ENCODE data around the gene RNPS1.

The RNPS1 gene

DNA sequence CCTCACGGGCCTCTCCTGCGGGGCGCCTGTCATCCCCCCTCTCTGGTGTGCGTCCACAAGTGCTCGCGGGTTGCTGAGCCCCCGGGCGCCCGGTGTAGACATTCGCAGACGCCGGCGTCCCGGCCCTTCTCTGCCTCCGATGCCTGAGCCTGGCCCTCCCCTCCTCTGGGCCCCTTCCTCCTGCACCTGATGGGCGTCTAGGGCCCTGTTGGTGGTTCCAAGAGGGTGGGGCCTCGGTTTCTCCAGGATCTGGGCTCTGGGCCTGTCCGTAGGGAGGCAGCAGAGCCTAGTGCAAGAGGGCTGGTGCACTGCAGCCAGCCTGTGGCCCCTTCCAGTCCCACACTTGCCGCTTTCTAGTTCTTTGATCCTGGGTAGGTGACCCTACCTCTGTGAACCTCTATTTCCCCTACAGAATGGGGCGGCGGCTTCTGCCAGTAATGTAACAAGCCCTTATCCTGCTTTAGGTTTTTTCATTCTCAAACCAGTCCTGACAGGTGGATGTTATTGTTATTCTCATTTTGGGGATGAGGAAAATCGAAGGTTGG lies 43.9 kb downstream of the RNPS1 start:
- no peak for FAIRE-seq
- no peak for DNase-seq (ENCODE audit: extremely low spot score, insufficient read length, low read depth)

DNA sequence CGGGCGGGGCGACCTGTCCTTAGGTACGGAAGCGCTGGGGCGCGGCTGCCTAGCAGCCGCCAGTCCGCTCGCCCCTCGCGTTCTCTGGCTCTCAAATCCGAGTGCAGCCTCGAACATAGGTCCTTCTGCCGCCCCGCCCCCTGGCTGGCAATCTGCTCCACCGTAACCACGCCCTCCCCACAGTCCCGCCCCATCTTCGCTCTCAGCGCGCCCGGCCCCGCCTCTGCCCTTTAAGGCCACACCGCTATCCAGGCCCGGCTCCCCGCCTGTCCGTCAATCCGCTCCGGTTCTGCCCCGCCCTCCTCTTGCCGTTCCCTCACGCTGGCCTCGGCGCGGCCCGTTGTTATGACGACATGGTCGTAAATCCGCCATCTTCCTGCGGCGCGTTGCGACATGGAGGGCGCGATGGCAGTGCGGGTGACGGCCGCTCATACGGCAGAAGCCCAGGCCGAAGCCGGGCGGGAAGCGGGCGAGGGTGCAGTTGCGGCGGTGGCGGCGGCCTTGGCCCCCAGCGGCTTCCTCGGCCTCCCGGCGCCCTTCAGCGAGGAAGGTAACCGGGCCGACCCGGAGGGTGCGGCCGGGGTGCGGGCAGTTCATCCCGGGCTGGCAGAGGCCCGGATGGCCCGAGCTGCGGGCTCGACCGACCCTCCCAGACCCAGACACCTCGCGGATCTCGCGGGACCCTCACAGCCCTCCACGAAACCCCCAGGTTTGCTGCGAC lies 44.5 kb downstream of the RNPS1 start, which contains the start of gene E4F1:
Gene E4F1 (plus strand): TSS at position 371 of the 721 bp plus-strand sequence. CDS start 23 bp downstream, at position 394.
- DNase-seq (ENCODE audit: extremely low spot score, insufficient read length, low read depth) (peak; percentile 100), FAIRE-seq (peak; percentile 99)

DNA sequence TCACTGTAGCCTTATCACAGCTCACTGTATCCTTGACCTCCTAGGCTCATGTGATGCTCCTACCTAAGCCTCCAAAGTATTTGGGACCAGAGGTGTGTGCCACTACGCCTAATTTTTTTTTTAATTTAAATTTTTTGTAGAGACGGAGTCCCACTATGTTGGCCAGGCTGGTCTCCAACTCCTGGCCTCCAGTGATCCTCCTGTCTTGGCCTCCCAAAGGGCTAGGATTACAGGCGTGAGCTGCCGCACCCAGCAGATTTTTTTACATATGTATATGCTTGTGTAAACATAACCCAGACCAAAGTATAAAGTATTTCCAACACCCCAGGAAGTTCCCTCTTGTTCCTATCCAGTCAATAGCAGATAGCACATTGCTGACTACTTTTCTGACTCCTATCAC lies 51.6 kb downstream of the RNPS1 start:
- DNase-seq (ENCODE audit: extremely low spot score, insufficient read length, low read depth) (no peak), FAIRE-seq (no peak)

DNA sequence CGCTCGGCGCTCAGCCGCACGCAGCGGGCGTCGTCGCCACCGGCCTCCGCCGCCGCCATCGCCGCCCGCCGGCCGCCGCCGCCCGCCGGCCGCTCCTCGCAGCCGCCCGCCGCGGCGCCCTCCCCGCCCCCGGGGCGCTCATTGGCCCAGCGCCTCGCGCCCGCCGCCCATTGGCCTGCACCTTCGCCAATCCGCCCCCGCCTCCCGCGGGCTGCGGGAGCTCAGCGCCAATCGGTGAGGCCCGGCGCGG lies 53.3 kb downstream of the RNPS1 start, which contains the start of gene PGP:
Gene PGP (minus strand): TSS at position 122 of the 250 bp plus-strand sequence. CDS start 63 bp downstream, at position 59.
- DNase-seq (ENCODE audit: extremely low spot score, insufficient read length, low read depth) (no peak), FAIRE-seq (no peak)

DNA sequence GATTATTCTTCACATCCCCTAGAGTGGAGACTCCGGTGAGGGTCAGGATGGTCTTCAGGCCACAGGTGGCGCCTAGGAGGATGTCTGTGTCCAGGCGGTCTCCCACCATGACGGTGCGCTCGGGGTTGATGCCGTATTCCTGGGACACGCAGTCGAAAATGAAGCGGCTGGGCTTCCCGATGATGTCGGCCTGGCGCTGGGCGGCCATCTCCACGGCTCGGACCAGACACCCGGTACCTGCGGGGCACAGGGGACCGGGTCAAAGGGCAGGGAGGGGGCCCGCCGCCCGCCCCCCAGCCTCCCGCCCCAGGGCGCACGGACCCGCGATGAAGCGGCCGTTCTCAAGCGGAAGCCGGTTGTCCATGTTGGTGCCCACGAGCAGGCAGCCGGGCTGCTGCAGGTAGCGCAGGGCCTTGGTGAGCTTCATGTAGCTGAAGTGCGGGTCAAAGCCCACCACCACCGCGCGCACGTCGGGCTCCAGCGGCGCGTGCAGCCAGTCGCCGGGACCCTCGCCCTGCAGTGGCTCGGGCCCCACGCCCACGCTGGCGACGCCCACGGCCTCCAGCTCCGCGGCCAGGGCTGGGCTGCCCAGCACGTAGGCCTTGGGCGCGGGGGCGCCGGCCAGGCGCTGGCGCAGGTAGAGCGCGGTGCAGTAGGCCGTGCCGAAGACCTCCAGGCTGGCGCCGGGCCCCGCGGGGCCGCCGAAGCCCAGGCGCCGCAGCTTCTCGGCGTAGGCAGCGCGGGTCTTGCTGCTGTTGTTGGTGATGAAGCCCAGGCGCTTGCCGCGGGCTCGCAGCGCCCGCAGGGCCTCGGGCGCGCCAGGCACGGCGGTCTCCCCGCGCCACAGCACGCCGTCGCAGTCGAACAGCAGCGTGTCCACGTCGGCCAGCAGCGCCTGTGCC lies 53.9 kb downstream of the RNPS1 start:
- no peak for FAIRE-seq
- DNase-seq (ENCODE audit: extremely low spot score, insufficient read length, low read depth), result no peak

DNA sequence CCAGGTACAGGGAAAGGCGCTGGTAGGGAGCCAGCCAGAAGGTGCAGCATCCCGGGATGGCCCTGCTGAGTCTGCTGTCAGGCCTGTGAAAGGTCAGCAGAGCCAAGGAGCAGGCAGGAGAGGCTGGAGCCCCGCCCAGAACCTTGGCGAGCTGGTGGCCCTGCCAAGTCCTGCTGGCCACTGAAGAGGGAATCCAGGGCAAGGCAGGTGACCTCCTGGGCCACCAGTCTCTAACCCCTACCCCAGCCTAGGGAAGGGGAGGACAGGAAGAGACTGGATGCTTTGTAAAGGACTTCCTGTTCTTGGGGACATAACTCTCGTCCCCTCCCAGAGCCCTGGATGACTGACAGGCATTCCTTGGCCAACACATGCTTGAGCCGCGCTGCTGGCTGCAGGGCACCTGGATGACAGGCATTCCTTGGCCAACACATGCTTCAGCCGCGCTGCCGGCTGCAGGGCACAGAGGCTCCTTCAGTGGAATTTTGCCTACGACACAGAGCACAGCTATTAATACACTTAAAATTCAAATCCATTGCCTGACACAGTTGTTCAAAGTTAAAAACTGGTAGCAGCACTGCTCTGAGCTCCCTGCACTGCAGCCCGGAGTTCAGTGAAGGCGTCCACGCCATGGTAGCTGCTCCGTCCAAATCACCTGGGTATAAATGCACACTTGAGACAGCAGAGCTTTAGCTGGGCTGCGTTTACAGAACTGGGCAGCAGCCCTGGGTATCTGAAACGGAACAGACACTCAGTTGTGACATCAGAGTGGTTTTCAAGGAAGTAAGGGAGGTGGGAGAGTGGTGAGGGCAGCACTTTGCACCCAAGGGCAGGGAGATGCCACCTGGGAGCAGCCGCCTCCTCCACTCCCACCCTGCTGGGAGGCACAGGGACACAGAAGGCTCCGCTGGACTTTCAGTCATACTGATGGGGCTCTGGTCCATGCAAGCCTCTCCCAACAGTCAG lies 55.3 kb downstream of the RNPS1 start:
- FAIRE-seq (no peak), DNase-seq (ENCODE audit: extremely low spot score, insufficient read length, low read depth) (no peak)

DNA sequence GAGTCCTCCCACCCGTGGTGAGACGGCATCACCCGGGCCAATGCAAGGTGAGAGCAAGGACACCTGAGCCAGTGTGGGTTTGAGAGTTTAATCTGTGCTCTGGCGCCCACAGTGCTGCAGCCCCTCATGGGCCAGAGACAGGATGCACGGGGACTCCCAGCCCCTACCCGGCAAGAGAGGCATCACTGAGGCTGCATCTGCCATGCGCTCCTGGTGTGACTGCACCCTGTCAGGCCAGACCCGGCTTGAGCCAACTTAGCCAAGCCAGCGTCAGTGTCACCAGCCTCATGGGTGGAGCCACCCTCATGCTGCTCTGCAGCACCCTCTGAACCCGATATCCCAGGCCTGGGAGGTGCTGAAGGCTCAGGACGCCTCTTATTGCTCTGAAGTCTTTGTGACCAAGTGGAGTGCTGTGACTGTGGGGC lies 56.0 kb downstream of the RNPS1 start:
- no peak for DNase-seq (ENCODE audit: extremely low spot score, insufficient read length, low read depth)
- no peak for FAIRE-seq

DNA sequence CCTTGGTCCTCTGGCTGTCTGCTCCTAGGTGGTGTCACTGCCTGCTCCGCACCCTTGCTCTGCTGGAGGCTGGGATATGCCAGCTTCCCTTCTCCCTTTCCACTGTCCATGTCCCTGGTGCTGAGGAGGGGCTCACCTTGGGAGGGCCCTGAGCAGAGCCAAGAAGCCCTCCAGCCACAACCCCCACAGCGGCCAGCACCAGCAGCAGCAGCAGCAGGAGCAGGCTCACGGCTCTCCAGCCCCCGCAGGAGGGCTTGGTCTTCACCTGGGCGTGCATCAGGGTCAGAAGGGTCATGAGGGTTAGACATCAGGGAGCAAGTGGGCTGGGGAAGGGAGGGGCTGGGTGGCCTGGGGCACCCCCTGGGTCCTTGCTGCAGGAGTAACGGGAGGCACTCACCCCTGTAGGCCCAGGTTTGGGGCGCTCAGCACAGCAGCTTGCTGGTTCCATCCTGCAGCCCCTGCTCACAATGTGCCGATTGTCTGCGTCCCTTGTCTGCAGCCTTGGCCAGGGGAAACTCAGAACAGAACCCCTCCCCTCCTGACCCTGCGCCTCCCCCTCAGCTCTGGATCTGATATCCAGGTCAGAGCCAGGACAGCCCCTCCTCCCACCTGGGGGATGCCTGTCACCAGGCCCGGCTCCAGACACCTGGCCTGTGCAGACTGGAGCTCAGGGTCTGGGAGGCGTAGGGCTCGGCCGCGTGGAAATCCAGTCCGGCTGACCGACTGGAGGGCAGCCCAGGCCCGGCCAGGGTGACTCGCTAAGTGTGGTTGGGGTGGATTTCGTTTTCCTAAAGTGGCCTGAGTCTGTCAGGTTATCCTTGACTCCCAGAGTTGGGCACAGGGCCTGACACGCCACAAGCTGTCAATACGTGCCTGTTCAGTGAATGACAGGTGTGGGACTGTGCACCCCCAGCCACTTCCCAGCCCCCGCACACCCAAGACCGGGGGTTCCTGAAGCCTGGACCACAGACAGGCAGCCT lies 57.2 kb downstream of the RNPS1 start, which contains the start of gene BRICD5:
Gene BRICD5 (minus strand): TSS at position 478 of the 980 bp plus-strand sequence. CDS start 30 bp downstream, at position 448.
- FAIRE-seq, result no peak
- no peak for DNase-seq (ENCODE audit: extremely low spot score, insufficient read length, low read depth)

DNA sequence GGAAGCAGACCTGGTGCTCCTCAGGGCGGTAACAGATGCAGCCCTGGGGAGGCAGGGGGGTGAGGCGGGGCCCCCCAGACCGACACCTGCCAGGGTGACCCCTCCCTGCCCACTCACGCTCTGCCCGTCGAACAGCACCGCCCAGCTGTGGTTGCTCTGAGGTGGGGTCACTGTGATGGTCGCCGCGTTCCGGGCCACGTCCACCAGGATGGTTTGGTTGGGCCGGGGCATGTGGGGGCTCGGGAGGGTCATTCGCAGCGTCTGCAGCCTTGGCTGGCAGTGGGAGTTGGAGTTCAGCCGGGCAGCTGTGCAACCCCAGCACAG lies 58.0 kb downstream of the RNPS1 start:
- no peak for FAIRE-seq
- DNase-seq (ENCODE audit: extremely low spot score, insufficient read length, low read depth), result no peak

DNA sequence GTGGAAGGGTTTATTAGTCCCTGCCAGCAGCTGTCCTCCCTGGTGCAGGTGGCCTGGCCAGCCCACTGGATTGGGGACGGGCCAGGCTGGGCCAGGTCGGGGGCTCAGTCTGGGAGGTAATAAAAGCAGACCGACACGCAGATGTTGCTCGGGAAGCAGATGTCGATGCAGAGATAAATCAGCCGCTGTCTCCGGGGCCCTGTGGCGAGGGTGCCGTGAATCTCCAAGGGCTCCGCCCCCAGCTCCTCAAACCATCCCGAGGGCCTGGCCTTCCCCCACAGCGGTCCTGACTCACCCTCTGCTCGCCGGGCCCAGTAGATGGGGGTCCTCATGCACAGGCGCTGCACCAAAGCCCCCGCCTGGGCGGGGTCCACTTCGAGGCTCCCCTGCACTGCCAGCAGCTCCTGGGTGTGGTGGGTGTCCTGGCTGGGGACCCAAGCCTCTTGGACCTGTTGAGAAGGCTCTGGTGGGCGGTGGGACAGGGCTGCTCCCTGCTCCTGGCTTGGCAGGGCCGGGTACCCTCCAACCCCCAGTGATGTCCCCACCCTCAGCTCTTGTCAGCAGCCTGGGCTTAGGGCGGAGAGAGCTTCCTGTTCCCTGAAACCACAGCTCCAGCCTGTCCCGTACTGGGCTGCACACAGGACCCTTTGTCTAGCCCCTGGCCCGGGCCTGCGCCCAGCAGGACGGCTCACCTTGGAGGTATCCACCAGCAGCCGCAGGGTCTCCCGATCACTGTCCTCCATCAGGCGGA lies 58.5 kb downstream of the RNPS1 start:
- no peak for DNase-seq (ENCODE audit: extremely low spot score, insufficient read length, low read depth)
- no peak for FAIRE-seq

DNA sequence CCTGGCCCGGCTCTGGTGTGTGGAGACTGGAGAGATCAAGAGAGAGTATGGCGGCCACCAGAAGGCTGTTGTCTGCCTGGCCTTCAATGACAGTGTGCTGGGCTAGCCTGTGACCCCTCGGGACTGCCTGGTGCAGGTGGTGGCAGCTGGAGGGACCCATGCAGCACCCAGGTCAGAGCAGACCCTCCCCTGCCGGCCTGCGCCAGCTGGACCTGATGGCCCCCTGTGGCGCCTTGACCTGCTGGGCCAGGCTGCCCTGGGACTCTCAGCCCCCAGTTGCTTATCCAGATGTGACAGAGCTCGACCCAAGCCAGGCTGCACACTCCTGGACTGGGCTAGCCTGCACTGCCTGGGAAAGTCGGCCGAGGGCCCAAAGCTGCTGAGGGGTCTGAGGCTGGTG lies 59.2 kb downstream of the RNPS1 start:
- DNase-seq (ENCODE audit: extremely low spot score, insufficient read length, low read depth) (no peak), FAIRE-seq (no peak)

DNA sequence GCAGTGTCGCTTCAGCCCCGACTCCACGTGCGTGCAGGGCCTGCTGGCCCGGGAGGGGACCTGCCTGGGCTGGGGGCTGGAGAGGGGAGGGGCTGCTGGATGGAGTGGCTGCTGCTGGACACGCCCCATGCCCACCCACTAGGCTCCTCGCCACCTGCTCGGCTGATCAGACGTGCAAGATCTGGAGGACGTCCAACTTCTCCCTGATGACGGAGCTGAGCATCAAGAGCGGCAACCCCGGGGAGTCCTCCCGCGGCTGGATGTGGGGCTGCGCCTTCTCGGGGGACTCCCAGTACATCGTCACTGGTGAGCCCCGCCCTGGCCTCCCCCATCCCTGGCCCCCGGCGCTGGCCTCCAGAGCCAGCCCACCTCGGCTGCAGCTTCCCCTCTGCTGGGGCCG lies 59.6 kb downstream of the RNPS1 start:
- DNase-seq (ENCODE audit: extremely low spot score, insufficient read length, low read depth) (no peak), FAIRE-seq (no peak)

DNA sequence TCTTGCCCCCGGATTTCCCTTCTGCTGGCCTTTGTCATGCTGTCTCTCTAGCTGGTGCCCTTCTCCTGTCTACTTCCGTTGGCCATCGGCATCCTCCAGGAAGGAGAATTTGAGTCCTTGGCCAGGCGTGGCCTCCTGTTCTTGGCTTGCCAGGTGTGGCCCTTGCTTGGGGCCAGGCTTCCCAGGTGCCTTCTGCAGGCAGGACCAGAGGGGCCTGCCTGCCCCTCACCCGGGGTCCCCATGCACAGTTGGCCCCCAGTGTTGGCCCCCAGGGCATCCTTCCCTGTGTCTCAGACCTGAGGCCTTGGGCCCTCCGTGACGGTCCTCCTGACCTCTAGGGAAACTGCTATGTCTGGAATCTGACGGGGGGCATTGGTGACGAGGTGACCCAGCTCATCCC lies 60.1 kb downstream of the RNPS1 start:
- no peak for FAIRE-seq
- no peak for DNase-seq (ENCODE audit: extremely low spot score, insufficient read length, low read depth)

DNA sequence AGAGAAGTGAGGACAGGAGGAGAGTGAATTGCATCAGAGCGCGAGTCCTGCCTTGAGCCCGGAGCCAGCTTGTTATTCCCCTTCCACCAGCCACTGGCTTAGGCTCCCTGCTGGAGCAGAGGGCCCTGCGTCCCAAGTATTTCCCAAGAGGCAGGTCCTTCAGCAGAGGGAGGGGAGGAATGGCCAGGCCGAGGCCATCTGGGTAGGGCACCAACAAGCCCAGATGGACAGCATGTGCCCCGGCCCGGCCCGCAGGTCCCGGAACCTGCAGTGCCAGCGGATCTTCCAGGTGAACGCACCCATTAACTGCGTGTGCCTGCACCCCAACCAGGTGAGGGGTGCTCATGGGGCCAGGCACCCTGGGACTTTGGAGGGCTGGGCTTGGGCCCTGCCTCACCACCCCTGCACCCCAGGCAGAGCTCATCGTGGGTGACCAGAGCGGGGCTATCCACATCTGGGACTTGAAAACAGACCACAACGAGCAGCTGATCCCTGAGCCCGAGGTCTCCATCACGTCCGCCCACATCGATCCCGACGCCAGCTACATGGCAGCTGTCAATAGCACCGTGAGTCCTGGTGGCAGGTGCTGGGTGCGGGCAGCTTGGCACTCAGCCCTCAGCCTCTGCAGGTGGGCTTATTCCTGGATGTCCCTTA lies 61.0 kb downstream of the RNPS1 start:
- FAIRE-seq, result no peak
- no peak for DNase-seq (ENCODE audit: extremely low spot score, insufficient read length, low read depth)

DNA sequence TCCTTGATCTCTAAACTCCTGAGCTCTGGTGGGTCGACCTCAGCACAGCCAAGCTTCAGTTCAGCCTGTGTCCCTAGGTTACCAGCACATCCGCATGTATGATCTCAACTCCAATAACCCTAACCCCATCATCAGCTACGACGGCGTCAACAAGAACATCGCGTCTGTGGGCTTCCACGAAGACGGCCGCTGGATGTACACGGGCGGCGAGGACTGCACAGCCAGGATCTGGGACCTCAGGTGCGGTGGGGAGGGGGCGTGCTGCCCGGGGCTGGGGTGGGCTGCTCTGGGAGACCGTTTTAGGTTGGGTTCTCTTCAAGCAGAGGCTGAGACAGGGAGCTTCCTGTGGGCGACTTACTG lies 61.5 kb downstream of the RNPS1 start:
- no peak for FAIRE-seq

DNA sequence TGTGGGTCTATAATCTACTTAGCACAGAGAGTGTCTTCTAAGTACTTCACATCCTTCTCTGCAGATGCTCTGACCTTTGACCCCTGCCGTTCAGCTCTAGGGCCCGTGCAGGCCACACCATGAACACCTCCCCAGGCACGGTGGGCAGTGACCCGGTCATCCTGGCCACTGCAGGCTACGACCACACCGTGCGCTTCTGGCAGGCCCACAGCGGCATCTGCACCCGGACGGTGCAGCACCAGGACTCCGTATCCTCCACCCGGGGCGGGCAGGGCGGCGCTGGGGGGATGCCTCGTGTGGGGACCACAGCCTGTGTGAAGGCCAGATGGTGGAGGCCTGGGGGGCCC lies 62.0 kb downstream of the RNPS1 start:
- no peak for FAIRE-seq
- no peak for DNase-seq (ENCODE audit: extremely low spot score, insufficient read length, low read depth)

More for the DNA sequence above, 61.5 kb downstream of the RNPS1 start:
- DNase-seq (ENCODE audit: extremely low spot score, insufficient read length, low read depth), result no peak

DNA sequence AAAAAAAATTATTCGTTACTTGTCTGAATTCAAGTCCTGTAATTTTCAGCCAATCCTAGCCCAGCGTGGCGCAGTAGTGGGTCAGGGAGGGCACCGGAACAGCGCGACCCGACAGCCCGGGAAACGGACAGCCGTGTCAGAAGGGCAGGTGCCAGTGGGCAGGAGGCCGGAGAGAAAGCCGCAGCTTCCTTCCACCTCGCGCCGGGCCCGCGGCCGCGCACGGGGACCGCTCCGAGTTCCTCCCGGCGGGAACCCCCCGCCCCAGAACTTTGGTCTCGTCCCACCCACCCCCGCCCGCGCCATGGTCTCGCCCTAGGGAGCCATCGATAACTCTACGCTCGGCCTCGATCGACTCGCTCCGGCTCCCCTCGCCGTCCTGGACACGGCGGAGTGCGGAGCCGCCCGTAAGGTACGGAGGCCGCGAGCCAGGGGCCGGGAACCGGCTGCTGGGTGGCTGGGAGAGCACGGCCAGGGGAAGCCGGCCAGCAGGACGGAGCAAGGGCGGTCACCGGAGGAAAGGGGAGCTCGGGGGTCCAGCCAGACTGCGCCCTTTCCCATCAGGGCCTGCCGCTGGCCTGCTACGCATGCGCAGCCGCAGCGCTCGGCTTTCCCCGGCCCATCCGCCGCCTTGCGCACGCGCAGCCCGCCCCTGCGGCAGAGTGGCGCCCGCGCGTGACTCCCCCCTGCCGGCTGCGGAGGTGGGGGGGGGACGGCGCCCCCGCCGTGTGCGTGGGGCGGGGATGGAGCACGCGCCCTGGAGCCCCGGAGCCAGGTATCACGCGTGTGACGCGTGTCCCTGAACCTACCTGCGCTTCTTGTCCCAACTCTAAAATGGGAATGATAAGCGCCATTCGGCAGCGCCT lies 62.6 kb downstream of the RNPS1 start, which contains the start of gene MLST8:
Gene MLST8 (plus strand): TSS at position 351 of the 863 bp plus-strand sequence. CDS start 632 bp downstream, outside the sequence.
- FAIRE-seq (peak; percentile 82), DNase-seq (ENCODE audit: extremely low spot score, insufficient read length, low read depth) (peak; percentile 93)
